ENCODE data around the gene SRMS. TPM values are rescaled to one million over a fixed set of nuclear protein-coding genes. Genes with fewer than 3 reads are reported as not detected.
A peak's percentile ranks its signal among the peaks of the same experiment; 100 is the strongest.
"Not testable (repeated sequence)": the region's sequence is repeated elsewhere in the genome, so short reads cannot be mapped to it uniquely, and the experiment has no call there.

The SRMS gene
- total RNA-seq, 1 experiment from 2014 or later = 0.13 TPM

DNA sequence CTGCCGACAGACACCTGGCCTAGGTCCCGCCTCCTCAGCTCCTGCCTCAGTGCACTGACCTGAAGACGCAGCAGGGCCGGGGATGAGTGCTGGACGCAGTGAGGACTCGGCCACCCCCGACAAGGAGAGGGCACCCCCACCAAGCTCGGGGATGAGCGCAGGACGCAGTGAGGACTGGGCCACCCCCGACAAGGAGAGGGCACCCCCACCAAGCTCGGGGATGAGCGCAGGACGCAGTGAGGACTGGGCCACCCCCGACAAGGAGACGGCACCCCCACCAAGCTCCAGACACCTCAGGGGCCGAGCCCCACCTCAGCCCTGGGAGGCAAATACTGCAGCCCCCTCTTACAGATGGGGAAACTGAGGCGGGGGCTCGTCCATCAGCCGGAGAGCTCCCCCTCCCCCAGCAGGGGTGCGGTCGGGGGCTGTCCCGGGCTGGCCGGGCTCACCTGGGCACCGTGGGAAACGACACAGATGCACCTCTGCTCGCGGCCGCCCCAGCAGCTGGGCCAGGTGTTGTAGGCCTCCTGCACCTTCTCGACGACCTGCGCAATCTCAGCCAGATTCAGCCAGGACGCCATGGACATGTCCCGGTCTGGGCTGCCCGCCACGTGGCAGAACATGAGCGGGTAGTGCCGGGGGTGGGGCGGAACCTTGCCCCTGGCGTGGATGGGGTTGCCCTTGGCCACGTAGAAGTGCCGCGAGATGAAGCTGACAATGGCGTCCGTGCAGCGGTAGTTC is 19.0 kb upstream of the SRMS start:
- DNase-seq (ENCODE audit: low spot score) = no peak

DNA sequence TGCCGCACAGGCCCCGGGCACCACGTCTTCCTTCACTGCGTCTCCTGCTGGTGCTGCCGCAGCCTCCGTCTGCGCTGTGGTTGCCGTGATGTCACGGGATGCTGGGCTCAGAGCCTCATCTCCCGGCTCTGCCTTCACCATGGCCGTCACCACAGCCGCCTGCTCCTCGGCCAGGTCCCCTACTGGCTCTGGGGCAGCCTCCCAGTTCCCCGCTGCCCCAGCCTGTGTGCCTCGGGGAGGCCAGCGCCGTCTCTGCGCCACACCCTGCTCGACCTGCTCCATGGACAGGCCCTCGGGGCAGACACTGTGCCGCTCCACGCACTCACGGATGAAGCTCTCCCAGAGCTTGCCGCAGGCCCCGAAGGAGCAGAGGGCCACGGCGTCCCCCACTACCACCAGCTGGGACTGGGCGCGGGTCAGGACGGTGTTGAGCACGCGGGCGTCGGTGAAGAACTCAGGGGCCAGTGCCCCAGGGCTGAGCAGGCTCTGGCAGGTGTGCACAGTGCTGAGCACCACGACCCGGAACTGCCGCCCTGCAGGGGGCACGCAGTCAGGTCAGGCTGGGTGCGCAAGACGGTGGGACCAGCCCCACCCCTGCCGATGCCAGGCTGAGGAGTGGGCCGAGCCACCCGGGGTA is 18.3 kb upstream of the SRMS start:
- DNase-seq (ENCODE audit: low spot score) = no peak

DNA sequence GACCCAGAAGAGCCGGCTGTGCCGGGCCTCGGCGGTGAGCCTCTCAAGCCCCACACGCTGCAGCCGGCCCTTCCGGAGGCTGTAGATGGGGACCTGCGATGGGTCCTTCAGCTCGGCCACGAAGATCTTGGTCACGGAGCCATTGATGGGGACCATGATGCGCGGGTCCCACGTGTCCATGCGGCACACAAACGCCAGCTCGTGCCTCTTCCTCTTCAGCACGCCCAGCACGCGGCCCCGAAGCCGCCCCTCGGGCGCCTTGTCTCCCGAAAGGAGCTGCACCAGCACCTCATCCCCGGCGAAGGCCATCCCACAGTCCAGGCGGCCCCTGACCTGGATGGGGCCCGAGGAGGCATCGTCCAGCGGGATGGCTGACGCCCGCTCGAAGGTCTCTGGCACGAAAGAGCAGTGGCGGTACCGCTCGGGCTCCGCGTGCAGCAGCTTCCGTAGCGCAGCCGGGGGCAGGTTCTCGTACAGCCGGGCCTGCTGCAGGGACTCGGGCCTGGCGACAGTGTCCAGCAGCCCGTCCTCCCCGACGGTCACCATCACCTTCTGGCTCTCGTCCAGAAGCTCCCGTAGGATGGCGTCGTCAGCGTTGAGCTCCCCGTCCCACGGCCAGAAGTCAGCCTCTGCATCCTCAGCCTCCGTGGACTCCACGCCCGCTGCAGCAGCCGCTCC is 17.6 kb upstream of the SRMS start:
- no peak for DNase-seq (ENCODE audit: low spot score)

DNA sequence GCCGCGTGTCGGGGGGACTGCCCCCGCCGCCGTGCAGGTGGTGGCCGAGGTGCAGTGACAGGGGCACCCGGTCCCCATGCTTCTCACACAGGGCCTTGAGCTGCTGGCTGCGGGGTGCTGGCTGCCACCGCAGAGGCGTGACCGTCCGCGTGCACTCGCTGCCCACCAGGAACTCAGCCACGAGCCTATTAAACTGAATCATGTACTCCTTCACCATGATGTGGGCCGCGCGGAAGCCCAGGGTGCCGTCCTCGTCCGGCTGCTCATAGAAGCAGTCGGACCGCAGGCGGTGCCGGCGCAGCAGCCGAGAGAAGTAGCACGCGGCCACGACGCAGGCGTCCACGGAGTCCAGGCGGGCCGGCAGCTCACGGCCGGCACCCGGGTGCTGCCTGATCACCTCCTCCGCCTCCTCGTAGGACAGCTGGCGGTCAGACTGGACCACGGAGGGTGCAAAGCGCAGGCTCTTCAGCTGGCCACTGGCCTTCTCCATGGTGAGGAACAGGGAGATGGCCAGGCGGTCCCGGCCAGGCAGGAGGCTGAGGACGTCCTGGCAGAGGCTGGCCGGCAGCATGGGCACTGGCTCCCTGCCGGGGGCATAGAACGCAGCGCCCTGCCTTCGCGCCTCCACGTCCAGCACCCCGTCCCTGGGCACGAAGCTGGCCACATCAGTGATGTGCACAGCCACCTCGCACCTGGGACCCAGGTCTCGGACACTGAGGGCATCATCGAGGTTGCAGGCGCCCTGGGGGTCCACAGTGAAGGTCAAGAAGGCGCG is 16.7 kb upstream of the SRMS start:
- DNase-seq (ENCODE audit: low spot score) = no peak

DNA sequence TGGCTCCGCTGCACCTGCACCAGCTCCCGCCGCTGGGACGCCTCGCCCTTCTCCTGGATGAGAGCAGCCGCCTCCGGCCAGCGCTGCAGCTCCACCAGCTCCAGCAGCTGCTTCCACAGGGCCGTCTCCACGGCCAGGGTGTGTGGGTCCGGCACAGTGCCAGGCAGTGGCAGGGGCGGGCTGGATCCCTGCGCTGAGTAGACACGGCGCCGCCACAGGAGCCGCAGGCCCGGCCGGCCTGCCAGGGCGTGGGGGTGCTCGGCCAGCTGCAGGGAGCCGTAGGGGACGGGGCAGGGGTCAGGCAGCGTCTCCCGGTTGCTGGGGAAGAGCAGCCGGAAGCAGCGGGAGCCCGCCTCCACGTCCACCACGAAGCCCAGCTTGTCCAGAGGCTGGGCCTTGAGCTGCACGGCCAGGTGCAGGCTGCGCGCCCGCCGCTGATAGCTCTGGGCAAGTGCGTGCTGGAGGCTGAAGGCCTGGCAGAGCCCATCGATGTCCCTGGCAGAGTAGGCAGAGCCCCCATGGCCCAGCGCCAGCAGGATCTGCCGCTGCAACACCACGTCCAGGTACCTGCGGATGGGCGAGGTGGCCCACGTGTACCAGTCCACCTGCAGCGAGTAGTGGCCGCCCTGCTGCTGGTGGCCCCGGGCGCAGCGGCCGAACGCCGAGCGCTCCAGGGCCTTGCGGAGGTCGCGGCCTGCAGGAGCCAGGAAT is 15.8 kb upstream of the SRMS start:
- no peak for DNase-seq (ENCODE audit: low spot score)

DNA sequence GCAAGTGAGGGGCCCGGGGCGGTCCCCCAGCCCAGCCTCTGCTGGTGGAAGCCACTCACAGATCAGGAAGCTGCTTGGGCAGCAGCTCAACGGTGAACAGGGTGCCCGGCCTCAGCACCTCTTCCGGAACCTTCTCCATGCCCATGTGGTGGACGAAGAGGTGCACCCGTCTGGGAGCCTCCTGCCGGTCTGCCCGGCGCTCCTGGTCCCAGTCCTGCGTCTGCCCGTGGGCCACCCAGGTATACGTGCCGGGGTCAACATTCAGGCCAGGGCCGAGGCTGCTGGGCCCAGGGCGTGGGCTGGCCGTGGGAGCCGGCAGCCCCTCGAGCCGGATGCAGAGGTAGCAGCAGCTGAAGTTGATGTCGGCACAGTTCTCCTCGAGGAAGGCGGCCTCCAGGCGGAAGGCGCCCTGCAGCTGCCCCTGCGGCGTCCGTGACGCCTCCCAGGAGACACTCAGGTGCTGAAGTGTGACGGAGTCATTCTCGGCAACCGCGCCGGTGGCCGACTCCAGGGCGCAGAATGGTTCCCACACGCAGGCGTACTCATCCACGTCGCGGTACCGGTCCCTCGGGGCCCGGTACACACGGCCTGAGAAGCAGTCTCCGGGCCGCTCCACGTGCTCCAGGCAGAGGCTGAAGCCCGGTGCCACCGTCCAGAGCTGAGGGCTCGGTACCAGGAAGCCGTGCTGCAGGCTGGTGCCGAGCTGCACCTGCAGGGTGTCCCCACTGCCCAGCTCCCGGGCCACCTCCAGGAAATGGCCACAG is 15.1 kb upstream of the SRMS start:
- DNase-seq (ENCODE audit: low spot score) = no peak

DNA sequence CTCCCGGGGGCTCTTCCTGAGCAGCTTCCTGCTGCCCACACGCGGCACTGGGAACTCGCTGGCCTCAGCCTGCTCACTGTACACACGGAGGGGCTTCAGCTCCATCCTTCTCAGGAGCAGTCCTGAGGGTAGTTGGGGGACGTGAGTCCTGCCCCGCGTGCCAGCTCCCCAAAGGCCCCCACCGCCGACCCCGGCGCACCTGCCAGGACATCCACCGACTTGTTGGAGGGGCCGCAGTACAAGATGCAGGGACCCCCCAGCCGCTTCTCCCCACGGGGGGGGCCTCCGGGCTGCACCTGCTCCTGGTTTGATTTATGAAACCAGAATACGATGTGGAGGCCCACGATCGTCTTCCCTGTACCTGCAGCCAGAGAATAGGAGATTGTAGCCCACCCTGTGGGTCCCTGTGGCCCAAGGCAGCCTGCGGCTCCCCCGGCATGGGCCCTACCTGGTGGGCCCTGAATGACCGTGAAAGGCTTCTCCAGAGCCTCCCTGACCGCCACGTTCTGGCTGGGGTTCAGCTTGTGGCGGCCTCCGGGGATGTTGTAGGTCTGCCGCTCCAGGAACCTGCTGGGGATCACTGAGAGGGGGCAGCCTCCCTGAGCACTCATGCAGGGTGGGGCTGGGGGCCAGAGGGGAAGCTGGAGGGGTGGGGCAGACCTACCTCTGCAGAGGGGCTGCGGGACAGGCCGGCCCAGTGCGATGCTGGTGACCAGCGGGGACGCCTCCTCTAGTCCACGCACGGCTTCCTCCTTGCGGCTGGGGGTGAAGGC is 14.3 kb upstream of the SRMS start:
- no peak for DNase-seq (ENCODE audit: low spot score)

DNA sequence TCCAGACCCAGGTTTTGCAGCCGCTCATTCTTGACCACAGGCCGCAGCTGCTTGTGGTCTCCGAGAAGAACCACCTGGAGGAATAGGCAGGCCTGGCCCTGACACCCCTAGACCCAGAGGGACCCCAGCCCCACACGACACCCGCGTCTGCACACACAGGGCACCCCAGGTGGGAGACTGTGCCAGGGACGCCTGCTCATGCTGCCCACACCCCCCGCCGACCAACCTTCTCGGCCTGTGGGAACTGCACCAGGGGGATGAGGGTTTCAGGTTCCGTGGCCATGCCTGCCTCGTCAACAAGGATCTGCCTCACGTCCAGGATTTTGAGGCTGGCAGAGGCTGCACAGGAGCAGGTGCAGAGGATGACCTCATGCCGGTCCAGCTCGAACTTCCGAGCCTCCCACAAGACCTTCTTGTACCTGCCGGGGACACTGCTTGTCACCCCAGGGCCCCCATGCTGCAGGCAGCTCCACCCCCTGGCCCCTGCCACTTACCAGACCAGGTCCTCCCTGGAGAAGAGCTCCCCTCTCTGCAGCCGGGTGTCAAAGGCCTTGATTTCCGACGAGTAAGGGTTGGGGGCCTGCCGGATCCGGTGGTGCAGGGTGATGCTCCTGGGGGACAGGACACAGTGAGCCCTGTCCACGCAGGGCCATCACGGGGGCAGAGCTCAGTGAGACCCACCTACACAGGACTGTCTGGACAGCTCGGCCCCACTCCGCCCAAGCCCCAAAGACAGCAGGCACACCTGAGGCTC is 13.5 kb upstream of the SRMS start:
- no peak for DNase-seq (ENCODE audit: low spot score)

DNA sequence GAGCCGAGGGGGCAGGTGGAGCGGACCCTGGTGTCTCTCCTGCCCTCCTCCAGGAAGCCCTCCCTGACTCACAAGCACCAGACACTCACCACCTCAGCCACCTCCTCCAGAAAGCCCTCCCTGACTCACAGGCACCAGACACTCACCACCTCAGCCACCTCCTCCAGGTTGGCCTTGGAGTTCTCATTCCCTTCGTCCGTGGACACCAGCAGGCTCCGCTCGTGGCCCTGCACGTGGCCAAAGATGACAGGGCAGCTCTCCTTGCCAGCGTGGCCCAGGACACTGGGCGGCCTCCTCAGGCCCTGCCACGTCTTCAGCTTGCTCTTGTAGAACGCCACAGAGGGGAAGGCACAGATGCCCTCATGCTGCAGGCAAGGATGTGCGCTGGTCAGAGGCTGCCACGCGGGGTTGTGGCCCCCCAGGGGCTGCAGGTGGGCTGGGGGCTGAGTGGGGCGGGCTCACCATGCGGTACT is 12.8 kb upstream of the SRMS start:
- DNase-seq (ENCODE audit: low spot score) = no peak

DNA sequence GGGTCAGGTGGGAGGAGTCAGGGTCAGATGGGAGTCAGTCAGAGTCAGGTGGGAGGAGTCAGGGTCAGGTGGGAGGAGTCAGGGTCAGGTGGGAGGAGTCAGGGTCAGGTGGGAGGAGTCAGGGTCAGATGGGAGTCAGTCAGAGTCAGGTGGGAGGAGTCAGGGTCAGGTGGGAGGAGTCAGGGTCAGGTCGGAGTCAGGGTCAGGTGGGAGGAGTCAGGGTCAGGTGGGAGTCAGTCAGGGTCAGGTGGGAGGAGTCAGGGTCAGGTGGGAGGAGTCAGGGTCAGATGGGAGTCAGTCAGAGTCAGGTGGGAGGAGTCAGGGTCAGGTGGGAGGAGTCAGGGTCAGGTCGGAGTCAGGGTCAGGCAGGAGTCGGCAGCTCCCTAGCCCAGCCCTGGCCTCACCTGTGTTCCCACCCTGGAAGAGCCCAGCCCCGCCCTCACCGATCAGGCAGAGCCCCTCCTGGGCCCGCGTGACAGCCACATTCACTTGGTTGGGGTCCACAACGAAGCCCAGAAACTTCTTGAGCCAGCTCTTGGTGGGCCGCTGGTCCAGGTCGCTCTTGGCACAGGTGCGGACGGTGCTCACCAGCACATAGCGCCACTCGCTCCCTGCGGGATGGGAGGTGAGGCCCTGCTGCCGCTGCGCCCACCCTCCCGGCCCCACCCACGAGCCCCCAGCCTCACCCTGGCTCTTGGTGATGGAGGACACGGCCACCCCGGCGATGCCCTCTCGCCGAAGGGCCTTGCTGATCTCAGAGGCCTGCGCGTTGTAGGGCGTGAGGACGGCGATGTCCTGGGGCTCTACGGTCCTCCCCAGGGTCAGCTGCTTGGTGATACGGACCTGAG is 12.2 kb upstream of the SRMS start:
- not testable (repeated sequence) for DNase-seq (ENCODE audit: low spot score)

DNA sequence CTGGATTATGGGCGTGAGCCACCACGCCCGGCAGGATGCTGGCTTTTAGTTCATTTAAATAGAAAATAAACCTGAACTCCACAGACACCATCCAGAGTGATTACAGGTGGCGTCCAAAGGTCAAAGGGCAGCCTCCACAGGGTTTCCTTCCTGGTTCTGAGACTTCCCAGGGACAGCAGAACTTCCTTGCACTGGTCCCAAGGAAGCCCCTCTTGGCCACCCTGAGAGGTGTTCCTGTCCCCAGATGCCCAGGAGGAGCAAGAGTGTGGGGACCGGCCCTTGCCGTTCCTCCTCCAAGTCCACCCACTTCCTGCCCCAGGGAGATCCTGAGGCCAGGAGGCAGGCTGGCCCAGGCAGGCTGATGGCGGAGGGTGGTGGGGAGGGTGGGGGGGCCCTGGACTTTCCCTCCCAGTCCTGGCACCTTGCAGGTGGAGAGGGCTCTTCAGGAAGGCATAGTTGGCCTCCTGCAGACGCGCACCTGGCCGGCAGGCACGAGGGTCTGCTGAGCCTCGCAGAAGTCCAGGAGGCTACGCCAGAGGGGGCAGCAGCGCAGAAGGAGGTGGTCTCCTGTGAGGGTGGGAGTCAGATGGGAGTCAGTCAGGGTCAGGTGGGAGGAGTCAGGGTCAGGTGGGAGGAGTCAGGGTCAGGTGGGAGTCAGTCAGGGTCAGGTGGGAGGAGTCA is 11.4 kb upstream of the SRMS start:
- no peak for DNase-seq (ENCODE audit: low spot score)

DNA sequence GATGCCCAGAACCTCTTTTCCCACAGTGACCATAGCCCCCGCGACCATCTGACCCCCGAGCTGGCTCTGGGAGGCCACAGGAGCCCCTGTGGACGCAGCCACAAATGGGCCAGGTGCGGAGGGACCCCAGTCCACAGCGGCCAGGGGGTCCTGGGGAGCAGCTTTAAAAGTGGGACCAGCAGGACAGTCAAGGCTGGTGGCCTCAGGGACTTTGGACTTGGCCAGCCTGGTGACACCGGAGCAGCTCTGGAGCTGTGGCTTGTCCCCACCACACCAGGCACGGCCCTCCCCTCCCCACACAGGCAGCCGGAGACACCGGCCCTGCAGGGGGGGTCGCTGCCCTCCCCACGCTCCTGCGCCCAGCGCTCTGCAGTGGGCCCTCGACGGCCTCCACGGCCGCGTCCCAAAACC is 9.9 kb upstream of the SRMS start:
- no peak for DNase-seq (ENCODE audit: low spot score)

DNA sequence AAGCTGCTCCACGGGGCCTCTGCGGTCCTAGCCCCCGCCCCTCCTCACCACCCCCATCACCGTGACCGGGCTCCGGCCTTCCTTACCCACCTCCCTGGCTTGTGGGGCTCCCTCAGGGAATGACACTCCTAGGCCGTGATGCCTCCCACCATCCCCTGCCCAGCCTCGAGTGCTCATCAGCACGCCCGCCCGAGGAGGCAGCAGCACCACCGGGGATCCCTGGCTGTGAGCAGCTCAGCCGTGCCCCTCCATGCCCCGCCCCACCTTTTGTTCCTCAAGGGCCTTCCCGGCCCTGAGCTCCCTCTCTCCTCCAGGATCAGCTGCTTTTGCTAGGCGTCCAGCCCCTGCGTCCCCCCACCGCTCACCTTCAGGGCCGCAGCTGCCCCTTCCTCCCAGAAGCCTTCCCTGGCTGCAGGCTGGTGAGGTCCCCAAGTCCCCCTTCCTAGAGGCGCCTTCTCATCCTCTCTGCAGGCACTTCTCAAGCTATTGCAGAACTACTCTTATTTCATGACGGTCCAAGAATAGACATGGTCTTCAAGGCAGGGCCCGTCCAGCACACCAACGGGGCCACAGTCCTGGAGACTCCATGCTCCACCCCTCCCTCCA is 9.4 kb upstream of the SRMS start:
- no peak for DNase-seq (ENCODE audit: low spot score)

DNA sequence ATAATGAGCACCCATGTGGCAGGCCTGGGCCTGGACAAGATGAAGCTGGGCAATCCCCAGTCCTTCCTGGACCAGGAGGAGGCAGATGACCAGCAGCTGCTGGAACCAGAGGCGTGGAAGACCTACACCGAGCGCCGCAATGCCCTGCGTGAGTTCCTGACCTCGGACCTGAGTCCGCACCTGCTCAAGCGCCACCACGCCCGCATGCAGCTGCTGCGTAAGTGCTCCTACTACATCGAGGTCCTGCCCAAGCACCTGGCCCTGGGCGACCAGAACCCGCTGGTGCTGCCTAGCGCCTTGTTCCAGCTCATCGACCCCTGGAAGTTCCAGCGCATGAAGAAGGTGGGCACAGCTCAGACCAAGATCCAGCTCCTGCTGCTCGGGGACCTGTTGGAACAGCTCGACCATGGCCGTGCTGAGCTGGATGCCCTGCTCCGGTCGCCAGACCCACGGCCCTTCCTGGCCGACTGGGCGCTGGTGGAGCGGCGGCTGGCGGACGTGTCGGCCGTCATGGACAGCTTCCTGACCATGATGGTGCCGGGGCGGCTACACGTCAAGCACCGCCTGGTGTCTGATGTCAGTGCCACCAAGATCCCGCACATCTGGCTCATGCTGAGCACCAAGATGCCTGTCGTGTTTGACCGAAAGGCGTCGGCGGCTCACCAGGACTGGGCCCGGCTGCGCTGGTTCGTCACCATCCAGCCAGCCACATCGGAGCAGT is 8.3 kb upstream of the SRMS start:
- DNase-seq (ENCODE audit: low spot score) = no peak

DNA sequence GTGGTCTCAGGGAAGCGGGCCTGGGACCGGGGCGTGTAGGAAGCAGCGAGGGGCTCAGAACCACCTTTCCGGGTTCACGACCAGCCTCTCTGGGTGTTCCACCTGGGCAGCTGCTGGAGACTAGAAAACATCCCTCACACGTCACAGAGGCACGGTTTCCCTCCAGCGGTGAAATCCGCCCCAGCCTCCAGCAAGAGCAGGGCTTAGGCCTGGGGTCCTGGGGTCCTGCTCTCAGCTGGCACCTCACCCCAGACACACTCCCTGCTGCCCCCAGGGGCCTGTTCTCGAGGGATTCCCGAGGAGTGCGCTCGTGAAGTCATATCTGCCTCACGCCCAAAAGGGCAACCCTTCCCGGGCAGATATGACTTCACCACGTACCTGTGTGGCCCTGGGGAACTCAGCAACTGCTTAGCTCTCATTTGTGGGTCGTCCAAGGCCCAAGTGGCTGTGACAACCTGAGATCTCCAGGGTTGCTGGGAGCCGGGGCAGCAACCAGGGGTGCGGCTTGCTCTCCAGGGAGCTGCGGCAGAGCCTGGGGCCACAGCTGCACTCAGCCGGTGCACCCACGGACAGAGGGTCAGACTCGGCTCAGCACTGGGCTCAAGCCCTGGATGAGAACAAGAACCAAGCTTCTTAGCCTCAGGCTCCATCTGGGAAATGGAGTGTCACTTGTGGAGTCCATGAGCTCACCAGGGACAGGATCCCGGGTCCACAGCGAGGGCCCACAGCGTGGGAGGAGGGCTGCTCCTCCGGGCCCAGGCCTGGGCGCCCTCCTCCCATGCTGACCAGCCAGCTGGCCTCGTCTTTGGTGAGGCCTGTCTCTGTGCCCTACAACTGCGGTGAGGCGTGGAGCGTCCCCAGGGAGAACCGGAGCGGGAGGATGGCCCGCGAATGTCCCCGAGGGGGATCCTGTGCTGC is 7.1 kb upstream of the SRMS start:
- DNase-seq (ENCODE audit: low spot score) = peak; percentile 29

Measured in HT-29 (cell line).